HEK293 (cell line): ENCODE measurements around the gene ALKAL2.

Experiments
- EGR2 ChIP-seq: fragments of 450-650 bp; formaldehyde crosslinking; IDR thresholded peaks from 2 replicates; pipeline ENCODE4 v1.5.1; 2016; ENCODE audit warnings: low read depth, missing biosample characterization, missing genetic modification characterization
- GLI2 ChIP-seq: fragments of 450-650 bp; formaldehyde crosslinking; IDR thresholded peaks from 2 replicates; pipeline ENCODE4; 2017; ENCODE audit warnings: missing biosample characterization, missing genetic modification characterization, low read depth, borderline replicate concordance
- HOXC10 ChIP-seq: sonication (generic); formaldehyde crosslinking; IDR thresholded peaks from 2 replicates; pipeline ENCODE4 v1.8.1; 2023; ENCODE audit warnings: mild to moderate bottlenecking, missing genetic modification reagents
- MYNN ChIP-seq: fragments of 450-650 bp; formaldehyde crosslinking; IDR thresholded peaks from 2 replicates; pipeline ENCODE4 v1.5.1; 2016; ENCODE audit warnings: missing biosample characterization, missing genetic modification characterization, borderline replicate concordance
- OSR2 ChIP-seq: fragments of 450-650 bp; formaldehyde crosslinking; IDR thresholded peaks from 2 replicates; pipeline ENCODE4 v1.5.1; 2016; ENCODE audit warnings: missing biosample characterization, missing genetic modification characterization
- PRDM1 ChIP-seq: fragments of 450-650 bp; formaldehyde crosslinking; IDR thresholded peaks from 2 replicates; pipeline ENCODE4; 2016; ENCODE audit warnings: missing biosample characterization, missing genetic modification characterization
- SP3 ChIP-seq: fragments of 450-650 bp; formaldehyde crosslinking; IDR thresholded peaks from 2 replicates; pipeline ENCODE4 v1.5.1; 2016; ENCODE audit warnings: missing biosample characterization, missing genetic modification characterization
- SP7 ChIP-seq: fragments of 450-650 bp; formaldehyde crosslinking; IDR thresholded peaks from 2 replicates; pipeline ENCODE4 v1.5.1; 2016; ENCODE audit warnings: missing biosample characterization, missing genetic modification characterization
- YY1 ChIP-seq: fragments of 450-650 bp; formaldehyde crosslinking; IDR thresholded peaks from 2 replicates; pipeline ENCODE4 v1.5.1; 2018; ENCODE audit warnings: missing biosample characterization, missing genetic modification characterization
- ZBTB6 ChIP-seq: fragments of 450-650 bp; formaldehyde crosslinking; IDR thresholded peaks from 2 replicates; pipeline ENCODE4 v1.5.1; 2017; ENCODE audit warnings: missing biosample characterization, missing genetic modification characterization
- ZFHX2 ChIP-seq: fragments of 450-650 bp; formaldehyde crosslinking; conservative IDR thresholded peaks from 2 replicates; pipeline ENCODE4 v1.5.1; 2016; ENCODE audit warnings: missing biosample characterization, missing genetic modification characterization
- ZFP3 ChIP-seq: fragments of 450-650 bp; formaldehyde crosslinking; IDR thresholded peaks from 2 replicates; pipeline ENCODE4 v1.5.1; 2016; ENCODE audit warnings: low read depth, missing biosample characterization, missing genetic modification characterization
- ZNF121 ChIP-seq: fragments of 450-650 bp; formaldehyde crosslinking; IDR thresholded peaks from 2 replicates; pipeline ENCODE4 v1.5.1; 2016; ENCODE audit warnings: missing biosample characterization, missing genetic modification characterization
- ZNF133 ChIP-seq: fragments of 450-650 bp; formaldehyde crosslinking; IDR thresholded peaks from 2 replicates; pipeline ENCODE4 v1.5.1; 2016; ENCODE audit warnings: missing biosample characterization, missing genetic modification characterization
- ZNF214 ChIP-seq: fragments of 450-650 bp; formaldehyde crosslinking; IDR thresholded peaks from 2 replicates; pipeline ENCODE4 v1.5.1; 2017; ENCODE audit warnings: missing biosample characterization, mild to moderate bottlenecking, missing genetic modification characterization, borderline replicate concordance
- ZNF223 ChIP-seq: fragments of 450-650 bp; formaldehyde crosslinking; IDR thresholded peaks from 2 replicates; pipeline ENCODE4 v1.5.1; 2016; ENCODE audit warnings: missing biosample characterization, missing genetic modification characterization
- ZNF311 ChIP-seq: fragments of 450-650 bp; formaldehyde crosslinking; IDR thresholded peaks from 2 replicates; pipeline ENCODE4 v1.5.1; 2017; ENCODE audit warnings: missing biosample characterization, missing genetic modification characterization, borderline replicate concordance
- ZNF335 ChIP-seq: fragments of 450-650 bp; formaldehyde crosslinking; conservative IDR thresholded peaks from 2 replicates; pipeline ENCODE4 v1.5.1; 2016; ENCODE audit warnings: missing biosample characterization, missing genetic modification characterization
- ZNF354C ChIP-seq: fragments of 450-650 bp; formaldehyde crosslinking; IDR thresholded peaks from 2 replicates; pipeline ENCODE4 v1.5.1; 2016; ENCODE audit warnings: missing biosample characterization, missing genetic modification characterization, low read depth, borderline replicate concordance
- ZNF394 ChIP-seq: fragments of 450-650 bp; formaldehyde crosslinking; IDR thresholded peaks from 2 replicates; pipeline ENCODE4 v1.5.1; 2016; ENCODE audit warnings: missing biosample characterization, missing genetic modification characterization, mild to moderate bottlenecking, moderate library complexity, borderline replicate concordance
- ZNF416 ChIP-seq: fragments of 450-650 bp; formaldehyde crosslinking; IDR thresholded peaks from 2 replicates; pipeline ENCODE4 v1.5.1; 2016; ENCODE audit warnings: missing biosample characterization, missing genetic modification characterization
- ZNF433 ChIP-seq: fragments of 450-650 bp; formaldehyde crosslinking; IDR thresholded peaks from 2 replicates; pipeline ENCODE4 v1.5.1; 2016; ENCODE audit warnings: missing biosample characterization, missing genetic modification characterization, low read depth
- ZNF560 ChIP-seq: fragments of 450-650 bp; formaldehyde crosslinking; IDR thresholded peaks from 2 replicates; pipeline ENCODE4 v1.5.1; 2017; ENCODE audit warnings: missing biosample characterization, missing genetic modification characterization, borderline replicate concordance
- ZNF580 ChIP-seq: fragments of 450-650 bp; formaldehyde crosslinking; IDR thresholded peaks from 2 replicates; pipeline ENCODE4 v1.5.1; 2016; ENCODE audit warnings: missing biosample characterization, missing genetic modification characterization
- ZNF76 ChIP-seq: fragments of 450-650 bp; formaldehyde crosslinking; IDR thresholded peaks from 2 replicates; pipeline ENCODE4; 2016; ENCODE audit warnings: low read depth, missing biosample characterization, missing genetic modification characterization, borderline replicate concordance
- ZNF791 ChIP-seq: fragments of 450-650 bp; formaldehyde crosslinking; IDR thresholded peaks from 2 replicates; pipeline ENCODE4 v1.5.1; 2016; ENCODE audit warnings: missing biosample characterization, missing genetic modification characterization
- ZSCAN16 ChIP-seq: fragments of 450-650 bp; formaldehyde crosslinking; IDR thresholded peaks from 2 replicates; pipeline ENCODE4 v1.5.1; 2016; ENCODE audit warnings: missing biosample characterization, missing genetic modification characterization
- TF ChIP-seq, protein P1 (sequence below): fragments of 450-650 bp; formaldehyde crosslinking; IDR thresholded peaks from 2 replicates; pipeline ENCODE4 v1.5.1; 2017; ENCODE audit warnings: missing biosample characterization, missing genetic modification characterization
- TF ChIP-seq, protein P2 (sequence below): fragments of 450-650 bp; formaldehyde crosslinking; IDR thresholded peaks from 2 replicates; pipeline ENCODE4; 2016; ENCODE audit warnings: missing biosample characterization, missing genetic modification characterization
- TF ChIP-seq, protein P3 (sequence below): fragments of 450-650 bp; formaldehyde crosslinking; IDR thresholded peaks from 2 replicates; pipeline ENCODE4 v1.5.1; 2016; ENCODE audit warnings: missing biosample characterization, missing genetic modification characterization, borderline replicate concordance
- TF ChIP-seq, protein P4 (sequence below): fragments of 450-650 bp; formaldehyde crosslinking; conservative IDR thresholded peaks from 2 replicates; pipeline ENCODE4 v1.5.1; 2016; ENCODE audit warnings: low read depth, missing biosample characterization, missing genetic modification characterization

The ALKAL2 gene

DNA sequence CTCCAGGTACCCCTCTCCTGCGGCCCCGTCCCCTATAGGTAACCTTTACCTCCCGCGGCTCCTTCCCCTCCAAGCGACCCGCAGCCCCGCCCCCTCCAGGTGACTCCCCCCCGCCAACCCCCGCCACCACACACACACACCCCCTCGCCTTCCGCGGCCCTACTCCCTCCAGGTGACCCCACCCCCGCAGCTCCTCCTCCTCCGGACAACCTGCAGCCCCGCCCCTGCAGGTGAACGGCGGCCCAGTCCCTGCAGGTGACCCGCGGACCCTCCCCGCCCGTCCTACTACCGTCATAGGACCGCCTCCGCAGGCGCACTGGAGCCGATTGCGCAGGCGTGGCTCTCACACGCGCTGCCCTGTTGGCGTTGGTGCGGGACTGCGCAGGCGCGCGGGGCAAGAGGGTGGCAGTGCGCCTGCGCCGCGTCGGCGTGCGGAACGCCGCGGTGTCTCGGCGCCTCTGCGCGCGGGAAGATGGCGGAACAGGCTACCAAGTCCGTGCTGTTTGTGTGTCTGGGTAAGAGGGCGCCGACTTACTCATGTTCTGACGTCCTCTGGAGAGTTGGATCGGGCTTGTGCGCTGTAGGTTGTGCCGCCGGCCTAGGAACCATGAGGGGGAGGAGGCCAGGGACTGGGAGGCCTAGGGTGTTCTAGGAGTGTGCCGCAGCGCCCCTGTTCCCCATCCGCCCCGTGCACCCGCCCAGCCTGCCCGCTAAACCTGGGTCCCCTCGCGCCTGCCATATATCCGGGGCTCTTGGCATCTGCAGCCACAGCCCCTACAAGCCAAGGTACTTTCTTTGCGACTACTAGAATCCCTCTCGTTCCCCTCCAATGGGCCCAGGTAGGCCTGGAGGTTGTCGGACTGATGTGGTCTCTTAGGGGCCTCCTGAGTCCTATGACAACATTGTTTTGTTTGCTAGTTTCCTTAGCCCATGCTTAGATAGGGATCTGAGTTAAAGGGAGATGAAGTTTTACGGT is 23.1 kb downstream of the ALKAL2 start, which contains the start of gene ACP1 (continued):
- TF ChIP-seq EGR2 (tag by site-specific recombination): peak; percentile 61
- TF ChIP-seq ZNF76: peak; percentile 39; the same call in 1 of the 2 replicates
- TF ChIP-seq ZSCAN16 (tag by site-specific recombination): no peak
- TF ChIP-seq ZNF335 (tag by site-specific recombination): peak; percentile 42
- TF ChIP-seq SP3 (tag by site-specific recombination): peak; percentile 82
- TF ChIP-seq YY1: peak; percentile 74
- TF ChIP-seq ZNF121: no peak
- no peak for TF ChIP-seq ZNF354C (tag by site-specific recombination)
- no peak for TF ChIP-seq GLI2 (tag by site-specific recombination)
- no peak for TF ChIP-seq HOXC10 (CRISPR knock-in tag)
- no peak for TF ChIP-seq ZNF394 (tag by site-specific recombination)
- TF ChIP-seq ZNF223 (tag by site-specific recombination): no peak
- no peak for TF ChIP-seq OSR2
- TF ChIP-seq, protein P1, sequence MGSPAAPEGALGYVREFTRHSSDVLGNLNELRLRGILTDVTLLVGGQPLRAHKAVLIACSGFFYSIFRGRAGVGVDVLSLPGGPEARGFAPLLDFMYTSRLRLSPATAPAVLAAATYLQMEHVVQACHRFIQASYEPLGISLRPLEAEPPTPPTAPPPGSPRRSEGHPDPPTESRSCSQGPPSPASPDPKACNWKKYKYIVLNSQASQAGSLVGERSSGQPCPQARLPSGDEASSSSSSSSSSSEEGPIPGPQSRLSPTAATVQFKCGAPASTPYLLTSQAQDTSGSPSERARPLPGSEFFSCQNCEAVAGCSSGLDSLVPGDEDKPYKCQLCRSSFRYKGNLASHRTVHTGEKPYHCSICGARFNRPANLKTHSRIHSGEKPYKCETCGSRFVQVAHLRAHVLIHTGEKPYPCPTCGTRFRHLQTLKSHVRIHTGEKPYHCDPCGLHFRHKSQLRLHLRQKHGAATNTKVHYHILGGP (tag by site-specific recombination): no peak
- TF ChIP-seq, protein P2, sequence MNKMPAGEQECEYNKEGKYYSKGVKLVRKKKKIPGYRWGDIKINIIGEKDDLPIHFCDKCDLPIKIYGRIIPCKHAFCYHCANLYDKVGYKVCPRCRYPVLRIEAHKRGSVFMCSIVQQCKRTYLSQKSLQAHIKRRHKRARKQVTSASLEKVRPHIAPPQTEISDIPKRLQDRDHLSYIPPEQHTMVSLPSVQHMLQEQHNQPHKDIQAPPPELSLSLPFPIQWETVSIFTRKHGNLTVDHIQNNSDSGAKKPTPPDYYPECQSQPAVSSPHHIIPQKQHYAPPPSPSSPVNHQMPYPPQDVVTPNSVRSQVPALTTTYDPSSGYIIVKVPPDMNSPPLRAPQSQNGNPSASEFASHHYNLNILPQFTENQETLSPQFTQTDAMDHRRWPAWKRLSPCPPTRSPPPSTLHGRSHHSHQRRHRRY (tag by site-specific recombination): no peak
- no peak for TF ChIP-seq ZFP3
- no peak for TF ChIP-seq MYNN (tag by site-specific recombination)
- TF ChIP-seq ZNF416 (tag by site-specific recombination): no peak
- TF ChIP-seq, protein P3, sequence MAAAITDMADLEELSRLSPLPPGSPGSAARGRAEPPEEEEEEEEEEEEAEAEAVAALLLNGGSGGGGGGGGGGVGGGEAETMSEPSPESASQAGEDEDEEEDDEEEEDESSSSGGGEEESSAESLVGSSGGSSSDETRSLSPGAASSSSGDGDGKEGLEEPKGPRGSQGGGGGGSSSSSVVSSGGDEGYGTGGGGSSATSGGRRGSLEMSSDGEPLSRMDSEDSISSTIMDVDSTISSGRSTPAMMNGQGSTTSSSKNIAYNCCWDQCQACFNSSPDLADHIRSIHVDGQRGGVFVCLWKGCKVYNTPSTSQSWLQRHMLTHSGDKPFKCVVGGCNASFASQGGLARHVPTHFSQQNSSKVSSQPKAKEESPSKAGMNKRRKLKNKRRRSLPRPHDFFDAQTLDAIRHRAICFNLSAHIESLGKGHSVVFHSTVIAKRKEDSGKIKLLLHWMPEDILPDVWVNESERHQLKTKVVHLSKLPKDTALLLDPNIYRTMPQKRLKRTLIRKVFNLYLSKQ (tag by site-specific recombination): no peak
- no peak for TF ChIP-seq ZNF214 (tag by site-specific recombination)
- TF ChIP-seq ZNF580 (tag by site-specific recombination): 0 out of 2 replicates have a peak, but pooled peaks have one; percentile 26
- TF ChIP-seq ZNF133: no peak
- TF ChIP-seq ZNF560 (tag by site-specific recombination): no peak
- TF ChIP-seq, protein P4, sequence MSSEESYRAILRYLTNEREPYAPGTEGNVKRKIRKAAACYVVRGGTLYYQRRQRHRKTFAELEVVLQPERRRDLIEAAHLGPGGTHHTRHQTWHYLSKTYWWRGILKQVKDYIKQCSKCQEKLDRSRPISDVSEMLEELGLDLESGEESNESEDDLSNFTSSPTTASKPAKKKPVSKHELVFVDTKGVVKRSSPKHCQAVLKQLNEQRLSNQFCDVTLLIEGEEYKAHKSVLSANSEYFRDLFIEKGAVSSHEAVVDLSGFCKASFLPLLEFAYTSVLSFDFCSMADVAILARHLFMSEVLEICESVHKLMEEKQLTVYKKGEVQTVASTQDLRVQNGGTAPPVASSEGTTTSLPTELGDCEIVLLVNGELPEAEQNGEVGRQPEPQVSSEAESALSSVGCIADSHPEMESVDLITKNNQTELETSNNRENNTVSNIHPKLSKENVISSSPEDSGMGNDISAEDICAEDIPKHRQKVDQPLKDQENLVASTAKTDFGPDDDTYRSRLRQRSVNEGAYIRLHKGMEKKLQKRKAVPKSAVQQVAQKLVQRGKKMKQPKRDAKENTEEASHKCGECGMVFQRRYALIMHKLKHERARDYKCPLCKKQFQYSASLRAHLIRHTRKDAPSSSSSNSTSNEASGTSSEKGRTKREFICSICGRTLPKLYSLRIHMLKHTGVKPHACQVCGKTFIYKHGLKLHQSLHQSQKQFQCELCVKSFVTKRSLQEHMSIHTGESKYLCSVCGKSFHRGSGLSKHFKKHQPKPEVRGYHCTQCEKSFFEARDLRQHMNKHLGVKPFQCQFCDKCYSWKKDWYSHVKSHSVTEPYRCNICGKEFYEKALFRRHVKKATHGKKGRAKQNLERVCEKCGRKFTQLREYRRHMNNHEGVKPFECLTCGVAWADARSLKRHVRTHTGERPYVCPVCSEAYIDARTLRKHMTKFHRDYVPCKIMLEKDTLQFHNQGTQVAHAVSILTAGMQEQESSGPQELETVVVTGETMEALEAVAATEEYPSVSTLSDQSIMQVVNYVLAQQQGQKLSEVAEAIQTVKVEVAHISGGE (tag by site-specific recombination): peak; percentile 82
- no peak for TF ChIP-seq ZBTB6 (tag by site-specific recombination)
- no peak for TF ChIP-seq ZNF311 (tag by site-specific recombination)
- TF ChIP-seq SP7 (tag by site-specific recombination): peak; percentile 48; the same call in 1 of the 2 replicates
- TF ChIP-seq ZFHX2 (tag by site-specific recombination): peak; percentile 73
- no peak for TF ChIP-seq ZNF433 (tag by site-specific recombination)
- TF ChIP-seq ZNF791 (tag by site-specific recombination): no peak
- no peak for TF ChIP-seq PRDM1 (tag by site-specific recombination)
